Stomach (tissue), 4 donors: ENCODE results near the gene MAPK4.

Source experiments
- CTCF ChIP-seq, 7 experiments: fragments of 450-650 bp in 4 of 7; fragments of 200-600 bp in 3 of 7; sonication (generic) in 3 of 7; IDR thresholded peaks; one replicate each; pipeline ENCODE4 v1.5.1; 2016 to 2019; ENCODE audit warnings: antibody characterized with exemption in 7 of 7, control low read depth in 2 of 7, mild to moderate bottlenecking in 1 of 7
- EP300 ChIP-seq: sonication (generic); formaldehyde crosslinking; IDR thresholded peaks from one replicate; pipeline ENCODE4 v1.6.1; 2017; ENCODE audit warnings: antibody characterized with exemption
- POLR2AphosphoS5 ChIP-seq, 3 donors: sonication (generic); formaldehyde crosslinking; IDR thresholded peaks; one replicate each; pipeline ENCODE4 v1.6.1; 2016; ENCODE audit warnings: antibody characterized with exemption in 3 of 3

GRCh38 chr18:50674307-50674980, 114.6 kb downstream of the MAPK4 start:
- no peak for TF ChIP-seq CTCF (IDR thresholded peaks at IDR 0.05)
- no peak for TF ChIP-seq POLR2AphosphoS5 (IDR thresholded peaks at IDR 0.05)
- no peak for TF ChIP-seq EP300
